ENCODE measurements around the gene TSPAN5. TPM values are rescaled to one million over a fixed set of nuclear protein-coding genes. Genes with fewer than 3 reads are reported as not detected.

The TSPAN5 gene
- polyA plus RNA-seq, 1 donor (not counting 4 experiments of a cell fraction or from before 2014, with no cell fraction given): 45.5 TPM

GRCh38 chr4:98673288-98673644 is 14.9 kb upstream of the TSPAN5 start:
- Histone ChIP-seq H3K27me3 (ENCODE audit: control insufficient read depth, extremely low read depth, insufficient read depth, low read length) (peaks cover 3% of the 10 kb centered on the region), H3K9me1 (ENCODE audit: control insufficient read depth, extremely low read depth, insufficient read depth, low read length) (no peaks in the 10 kb centered on the region), H3K4me3 (ENCODE audit: control insufficient read depth in 2 of 3, extremely low read depth in 1 of 3, insufficient read depth in 2 of 3, low read depth in 1 of 3, low read length in 3 of 3) (no peak overlapping the region), H3K9me3 (ENCODE audit: control insufficient read depth, low read depth, low read length) (no peaks in the 10 kb centered on the region), H4K20me1 (ENCODE audit: control insufficient read depth, extremely low read depth, insufficient read depth, low read length) (no peaks in the 10 kb centered on the region), H3K27ac (ENCODE audit: control insufficient read depth, insufficient read depth, low read length) (no peak overlapping the region), H3K36me3 (ENCODE audit: control insufficient read depth in 2 of 2, extremely low read depth in 1 of 2, insufficient read depth in 2 of 2, low read length in 2 of 2) (no peaks in the 10 kb centered on the region), H3K4me2 (ENCODE audit: control insufficient read depth, extremely low read depth, insufficient read depth, low read depth, low read length) (no peak overlapping the region), H3K79me2 (ENCODE audit: control insufficient read depth, insufficient read depth, low read length) (no peaks in the 10 kb centered on the region), H3K9ac (ENCODE audit: control insufficient read depth, extremely low read depth, insufficient read depth, low read length) (no peak overlapping the region), H2AFZ (ENCODE audit: control insufficient read depth, low read length) (no peak overlapping the region), H3K4me1 (ENCODE audit: control insufficient read depth, extremely low read depth, insufficient read depth, low read length) (no peaks in the 10 kb centered on the region)
- no peak for DNase-seq (ENCODE audit: low read depth, low spot score)
- no peak for FAIRE-seq
- dilution Hi-C loops (cut with MboI; ENCODE audit: extremely low pct_ligation_motif_present, low sequenced_read_pairs): no loop called here
- TF ChIP-seq EZH2 (IDR thresholded peaks at IDR 0.05; ENCODE audit: low read length) (no peak), CTCF (optimal IDR thresholded peaks at IDR 0.05 in 1 of 3, IDR thresholded peaks at IDR 0.05 in 1 of 3, conservative IDR thresholded peaks at IDR 0.05 in 1 of 3; ENCODE audit: extremely low read depth in 1 of 3, insufficient read depth in 2 of 3, low read length in 3 of 3) (no peak)

- no peak for DNase-seq (ENCODE audit: low read depth, low spot score)
- Histone ChIP-seq H3K27me3 (ENCODE audit: control insufficient read depth, extremely low read depth, insufficient read depth, low read length) (peaks cover 3% of the 10 kb centered on the region), H3K4me3 (ENCODE audit: control insufficient read depth in 2 of 3, extremely low read depth in 1 of 3, insufficient read depth in 2 of 3, low read depth in 1 of 3, low read length in 3 of 3) (no peak overlapping the region), H2AFZ (ENCODE audit: control insufficient read depth, low read length) (no peak overlapping the region), H4K20me1 (ENCODE audit: control insufficient read depth, extremely low read depth, insufficient read depth, low read length) (no peaks in the 10 kb centered on the region), H3K9ac (ENCODE audit: control insufficient read depth, extremely low read depth, insufficient read depth, low read length) (no peak overlapping the region), H3K4me1 (ENCODE audit: control insufficient read depth, extremely low read depth, insufficient read depth, low read length) (no peaks in the 10 kb centered on the region), H3K36me3 (ENCODE audit: control insufficient read depth in 2 of 2, extremely low read depth in 1 of 2, insufficient read depth in 2 of 2, low read length in 2 of 2) (no peaks in the 10 kb centered on the region), H3K4me2 (ENCODE audit: control insufficient read depth, extremely low read depth, insufficient read depth, low read depth, low read length) (no peak overlapping the region), H3K9me3 (ENCODE audit: control insufficient read depth, low read depth, low read length) (no peaks in the 10 kb centered on the region), H3K9me1 (ENCODE audit: control insufficient read depth, extremely low read depth, insufficient read depth, low read length) (no peaks in the 10 kb centered on the region), H3K79me2 (ENCODE audit: control insufficient read depth, insufficient read depth, low read length) (no peaks in the 10 kb centered on the region), H3K27ac (ENCODE audit: control insufficient read depth, insufficient read depth, low read length) (no peak overlapping the region)
- FAIRE-seq: no peak
- dilution Hi-C loops (cut with MboI; ENCODE audit: extremely low pct_ligation_motif_present, low sequenced_read_pairs): no loop called here
- TF ChIP-seq CTCF (optimal IDR thresholded peaks at IDR 0.05 in 1 of 3, IDR thresholded peaks at IDR 0.05 in 1 of 3, conservative IDR thresholded peaks at IDR 0.05 in 1 of 3; ENCODE audit: extremely low read depth in 1 of 3, insufficient read depth in 2 of 3, low read length in 3 of 3): no peak
- TF ChIP-seq EZH2 (IDR thresholded peaks at IDR 0.05; ENCODE audit: low read length): no peak
Measured at GRCh38 chr4:98672583-98673287, 14.3 kb upstream of the TSPAN5 start.
